Ammon's horn (tissue), 1 donor: ENCODE results near the gene NOL4L.

Source experiments
- DNase-seq: peaks from one replicate; pipeline ENCODE4 v3.0.0-alpha.2; 2016; ENCODE audit warnings: low spot score

The NOL4L gene

DNA sequence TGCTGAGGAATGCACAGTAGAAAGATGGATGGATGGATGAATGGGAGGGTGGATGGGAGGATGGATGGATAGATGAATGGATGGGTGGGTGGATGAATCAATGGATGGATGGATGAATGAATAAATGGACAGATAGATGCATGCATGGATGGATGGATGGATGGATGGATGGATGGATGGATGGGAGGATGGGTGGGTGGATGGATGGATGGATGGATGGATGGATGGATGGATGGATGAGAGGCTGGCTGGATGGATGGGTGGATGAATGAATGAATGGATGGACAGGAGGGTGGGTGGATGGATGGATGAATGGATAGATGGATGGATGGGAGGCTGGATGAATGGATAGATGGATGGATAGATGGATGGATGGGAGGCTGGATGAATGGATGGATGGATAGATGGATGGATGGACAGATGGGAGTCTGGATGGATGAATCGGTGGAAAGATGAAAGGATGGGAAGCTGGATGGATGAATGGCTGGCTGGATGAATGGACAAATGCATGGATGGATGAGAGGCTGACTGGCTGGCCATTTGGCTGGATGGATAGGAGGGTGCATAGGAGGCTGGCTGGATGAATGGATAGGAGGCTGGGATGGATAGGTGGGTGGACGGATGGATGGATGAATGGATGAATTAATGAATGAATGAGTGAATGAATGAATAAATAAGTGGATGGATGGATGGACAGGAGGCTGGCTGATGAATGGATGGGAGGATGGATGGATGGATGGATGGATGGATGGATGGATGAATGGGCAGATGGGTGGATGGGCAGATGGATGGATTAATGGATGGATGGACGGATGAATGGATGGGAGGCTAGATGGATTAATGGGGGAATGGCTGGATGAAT, 28.3 kb upstream of the NOL4L start:
- DNase-seq: no peak

DNA sequence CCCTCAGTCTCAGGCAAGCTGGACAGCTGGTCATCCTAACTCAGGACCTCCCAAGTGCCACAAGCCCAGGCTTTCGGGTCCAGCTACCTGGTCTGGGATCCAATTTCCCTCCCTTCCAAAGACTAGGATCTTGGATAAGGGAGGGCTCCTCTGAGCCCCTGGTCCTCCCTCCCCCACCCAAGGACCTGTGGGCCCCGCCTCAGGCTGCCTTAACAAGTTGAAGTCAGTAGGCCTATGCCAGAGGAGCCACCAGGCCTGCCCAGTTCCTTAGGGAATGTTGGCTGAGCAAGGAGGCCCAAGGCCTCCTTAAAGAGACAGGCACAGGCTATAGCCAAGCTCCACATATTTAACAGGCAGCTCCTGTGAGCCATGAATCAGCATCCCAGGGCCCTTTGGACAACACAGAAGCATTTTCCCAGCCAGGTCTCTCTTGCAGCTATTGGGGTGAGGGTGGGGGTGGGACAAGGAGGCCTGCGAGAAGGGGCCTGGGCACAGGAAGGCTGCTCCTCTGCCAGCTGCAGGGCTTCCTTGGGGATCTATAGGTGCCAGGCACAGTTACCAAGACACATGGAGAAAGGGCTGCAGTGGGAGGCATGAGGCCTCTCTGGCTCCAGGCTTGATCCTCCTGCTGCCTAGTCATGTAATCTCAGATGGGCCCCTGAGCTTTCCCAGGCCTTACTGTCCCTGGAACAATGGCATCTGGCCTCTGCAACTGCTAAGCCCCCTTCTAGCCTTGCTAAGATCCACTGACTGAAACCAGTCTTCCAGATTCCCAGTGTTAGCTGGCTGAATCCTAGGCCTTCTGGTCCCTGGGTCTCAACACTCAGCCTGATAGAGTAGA, 27.4 kb upstream of the NOL4L start:
- no peak for DNase-seq

DNA sequence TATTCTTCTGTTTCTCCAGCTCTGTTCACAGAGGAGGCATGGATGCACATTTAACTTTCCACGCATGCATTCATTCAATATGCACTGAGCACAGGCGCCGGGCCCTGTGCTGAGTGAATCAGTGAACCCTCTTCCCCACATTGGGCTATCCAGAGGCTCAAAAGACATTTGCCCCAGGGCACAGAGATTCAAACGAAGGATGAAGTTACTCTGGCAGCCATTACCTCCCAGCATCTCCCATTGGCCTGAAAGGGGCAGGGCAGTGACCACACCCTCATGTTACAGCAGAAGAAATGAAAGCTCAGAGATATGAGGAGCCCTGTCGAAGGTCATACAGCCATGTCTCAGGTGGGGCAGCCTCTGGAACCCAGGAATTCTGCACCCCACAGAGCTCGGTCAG, 26.7 kb upstream of the NOL4L start:
- no peak for DNase-seq

DNA sequence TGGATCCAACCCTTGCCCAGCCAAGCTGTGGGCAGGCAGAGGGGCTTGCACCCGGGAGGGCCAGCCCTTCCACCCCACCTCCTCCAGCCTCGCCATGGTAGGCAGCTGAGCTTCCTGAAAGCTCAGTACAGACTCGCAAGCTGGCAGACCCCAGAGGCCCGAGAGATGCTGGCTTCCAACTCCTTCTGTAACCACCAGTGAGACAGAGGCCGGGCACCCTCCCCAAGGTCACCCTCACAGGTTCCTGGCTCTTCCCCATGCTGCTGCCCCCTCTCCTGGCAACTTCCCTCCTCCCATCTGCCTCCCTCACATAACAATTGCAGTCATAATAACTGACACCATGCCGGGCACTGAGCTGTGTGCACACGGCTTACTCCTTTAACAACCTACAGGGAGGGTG, 26.2 kb upstream of the NOL4L start:
- no peak for DNase-seq

DNA sequence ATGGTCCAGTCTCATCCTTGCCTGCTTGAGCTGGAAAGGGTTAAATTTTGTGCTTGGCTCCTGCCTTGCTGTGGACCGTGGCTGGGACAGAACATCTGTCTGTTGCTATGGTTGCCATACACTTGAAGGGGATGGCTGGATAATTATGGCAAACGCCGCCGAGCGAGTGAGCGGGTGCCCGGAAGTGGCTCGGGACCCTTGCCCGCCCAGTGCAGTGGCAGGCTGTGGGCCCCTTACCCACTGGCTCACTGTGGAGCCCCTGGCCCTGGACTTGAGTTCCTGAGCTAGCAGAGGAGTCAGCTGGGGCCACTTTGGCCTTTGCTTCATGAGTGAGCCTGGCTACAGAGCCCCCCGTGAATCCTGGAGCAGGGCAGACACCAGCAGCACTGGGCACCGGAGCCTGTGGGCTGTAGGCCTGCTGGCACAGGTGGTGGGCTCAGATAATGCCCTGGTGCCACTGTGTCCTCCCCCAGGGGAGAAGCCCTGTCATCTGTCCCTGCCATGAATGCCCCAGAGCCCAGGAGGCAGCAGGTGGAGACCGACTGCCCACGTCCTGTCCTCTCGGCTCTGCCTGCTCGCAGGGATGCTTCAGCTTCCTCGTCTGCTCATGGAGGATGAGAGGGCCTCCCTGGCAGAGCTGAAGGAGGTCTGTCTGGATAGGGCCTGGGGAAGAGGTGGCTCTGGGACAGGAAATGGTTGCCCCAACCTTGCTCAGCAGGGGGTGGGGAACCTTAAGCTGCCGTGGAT, 25.5 kb upstream of the NOL4L start:
- DNase-seq: no peak

DNA sequence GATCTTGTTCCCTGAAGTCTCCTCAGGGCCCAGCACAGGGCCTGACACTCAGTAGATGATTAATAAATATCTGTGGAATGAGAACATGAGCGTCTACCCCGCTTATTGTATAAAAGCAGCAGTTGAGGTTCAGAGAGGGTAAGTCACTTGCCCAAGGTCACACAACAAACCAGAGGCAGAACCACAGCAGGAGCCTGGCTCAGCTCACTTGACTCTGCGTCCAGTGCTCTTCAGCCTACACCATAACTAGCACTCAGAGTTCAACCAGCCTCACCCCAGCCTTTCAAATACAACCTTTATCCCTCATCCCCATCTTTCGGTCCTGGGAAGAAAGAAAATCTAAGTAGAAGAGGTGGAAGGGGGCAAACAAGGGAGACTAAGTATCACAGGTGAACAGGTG, 24.9 kb upstream of the NOL4L start:
- DNase-seq: no peak

DNA sequence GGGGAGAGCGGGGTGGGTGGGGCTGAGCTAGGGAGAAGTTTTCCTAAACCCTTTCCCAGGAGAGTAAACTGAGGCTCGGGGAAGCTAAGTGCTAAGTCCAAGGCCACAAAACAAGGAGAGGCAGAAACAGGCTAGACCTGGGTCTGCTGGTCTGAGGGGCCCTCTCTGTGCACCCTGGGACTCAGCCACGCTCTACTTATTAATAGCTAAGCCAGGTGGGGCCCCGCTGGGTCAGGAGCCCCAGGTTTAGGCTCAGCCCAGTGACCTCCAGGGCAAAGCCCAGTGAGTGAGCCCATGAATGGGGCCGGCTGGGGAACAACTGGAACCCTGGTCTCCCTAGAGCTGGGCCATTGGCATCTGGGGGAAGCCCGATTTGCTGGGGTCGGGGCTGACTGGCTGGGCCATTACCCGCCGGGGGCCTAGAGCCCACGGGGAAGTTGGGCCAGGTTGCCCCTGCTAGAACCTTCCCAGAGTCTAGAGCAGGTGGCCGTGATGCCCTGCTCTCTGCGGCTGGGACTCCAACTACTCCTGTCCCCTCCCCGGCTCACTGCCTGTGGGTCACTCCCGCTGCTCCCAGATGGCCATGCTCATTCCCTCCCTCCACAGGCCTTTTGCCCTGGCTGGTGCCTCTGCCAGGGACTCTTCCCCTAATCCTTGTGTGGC, 24.1 kb upstream of the NOL4L start:
- no peak for DNase-seq

DNA sequence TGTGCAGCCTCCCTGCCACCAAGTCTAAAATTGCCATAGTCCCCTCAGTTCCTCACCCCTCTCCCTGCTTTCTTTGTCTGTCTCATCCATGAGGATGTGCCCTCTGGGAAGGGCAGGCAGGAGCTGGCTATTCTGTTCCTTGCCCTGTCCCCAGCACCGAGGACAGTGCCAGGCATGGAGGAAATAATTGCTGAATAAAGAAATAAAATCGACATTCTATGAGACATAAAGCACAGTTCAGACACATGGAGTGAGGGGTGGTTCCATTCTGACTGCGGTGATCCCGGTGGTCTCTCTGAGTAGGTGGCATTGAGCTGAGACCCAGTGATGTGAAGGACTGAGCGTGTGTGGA, 23.5 kb upstream of the NOL4L start:
- no peak for DNase-seq

DNA sequence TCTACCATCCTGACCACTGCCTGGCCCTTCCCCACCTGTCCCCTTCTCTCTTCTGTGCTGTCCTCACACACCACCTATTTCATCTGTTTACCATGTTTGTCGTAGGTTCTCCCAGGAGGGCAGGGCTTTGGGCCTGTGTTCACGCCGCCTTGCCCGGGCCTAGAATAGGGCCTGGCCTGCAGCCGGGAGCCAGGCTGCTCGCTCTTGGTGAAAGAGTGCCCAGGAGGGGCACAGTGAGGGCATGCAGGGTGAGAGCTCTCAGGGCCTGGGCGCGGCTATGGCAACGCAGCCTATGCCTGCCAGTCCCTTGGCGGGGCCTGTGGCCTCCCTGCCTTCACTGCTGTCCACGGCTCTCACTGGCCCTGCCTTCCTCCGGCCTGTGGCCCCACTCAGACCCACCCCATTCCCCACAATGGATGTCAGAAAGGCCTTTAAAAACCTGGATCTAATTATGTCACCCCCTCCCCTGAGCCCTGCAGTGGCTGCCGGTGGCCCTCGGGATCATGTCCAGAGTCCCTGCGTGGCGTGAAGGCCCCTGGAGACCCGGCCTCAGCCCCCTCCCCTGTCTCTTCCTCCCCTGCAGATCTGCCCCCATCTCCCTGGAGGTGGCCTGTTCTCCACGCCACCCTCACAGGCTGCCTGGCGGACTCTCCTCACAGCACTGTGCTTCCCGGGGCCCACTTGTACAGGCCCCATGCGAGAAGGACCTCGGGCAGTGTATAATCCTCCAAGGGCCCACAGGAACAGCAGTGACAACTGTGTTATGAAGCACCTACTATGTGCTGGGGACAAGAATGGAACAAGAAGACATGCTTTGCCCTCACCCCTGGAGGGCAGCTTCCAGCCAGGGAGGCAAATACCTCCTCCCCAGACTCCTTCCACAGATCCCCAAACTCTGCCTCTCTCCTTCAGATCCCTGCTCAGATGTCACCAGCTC, 22.9 kb upstream of the NOL4L start:
- DNase-seq: no peak

DNA sequence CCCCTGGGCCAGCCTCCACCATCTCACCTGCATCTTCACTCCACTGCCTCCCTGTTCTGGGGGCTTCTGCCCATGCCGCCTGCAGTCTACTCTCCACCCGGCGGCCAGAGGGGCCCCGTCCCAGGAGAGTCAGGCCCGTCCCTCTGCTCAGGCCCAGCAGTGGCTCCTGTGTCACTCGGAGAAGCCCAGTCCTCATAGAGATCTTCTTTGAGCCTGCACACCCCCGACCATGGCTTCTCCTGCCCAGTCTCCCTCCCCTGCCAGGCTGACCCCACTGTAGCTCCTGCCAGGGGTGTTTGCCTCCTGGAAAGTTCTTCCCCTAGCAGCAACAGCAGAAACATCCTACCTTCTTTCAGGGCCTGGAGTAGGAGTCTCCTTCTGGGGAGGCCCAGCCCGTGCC, 22.2 kb upstream of the NOL4L start:
- no peak for DNase-seq

DNA sequence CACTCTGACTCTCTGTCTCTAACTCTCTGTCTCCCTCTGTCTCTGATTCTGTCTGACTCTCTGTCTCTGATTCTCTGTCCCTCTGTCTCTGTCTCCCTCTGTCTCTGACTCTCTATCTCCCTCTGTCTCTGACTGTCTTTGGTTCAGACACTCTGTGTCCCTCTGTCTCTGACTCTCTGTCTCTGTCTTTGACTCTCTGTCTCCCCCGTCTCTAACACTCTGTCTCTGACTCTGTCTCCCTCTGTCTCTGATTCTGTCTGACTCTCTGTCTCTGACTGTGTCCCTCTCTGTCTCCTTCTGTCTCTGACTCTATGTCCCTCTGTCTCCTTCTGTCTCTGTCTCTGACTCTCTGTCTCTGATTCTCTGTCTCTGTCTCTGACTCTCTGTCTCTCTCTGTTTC, 21.7 kb upstream of the NOL4L start:
- DNase-seq: no peak

DNA sequence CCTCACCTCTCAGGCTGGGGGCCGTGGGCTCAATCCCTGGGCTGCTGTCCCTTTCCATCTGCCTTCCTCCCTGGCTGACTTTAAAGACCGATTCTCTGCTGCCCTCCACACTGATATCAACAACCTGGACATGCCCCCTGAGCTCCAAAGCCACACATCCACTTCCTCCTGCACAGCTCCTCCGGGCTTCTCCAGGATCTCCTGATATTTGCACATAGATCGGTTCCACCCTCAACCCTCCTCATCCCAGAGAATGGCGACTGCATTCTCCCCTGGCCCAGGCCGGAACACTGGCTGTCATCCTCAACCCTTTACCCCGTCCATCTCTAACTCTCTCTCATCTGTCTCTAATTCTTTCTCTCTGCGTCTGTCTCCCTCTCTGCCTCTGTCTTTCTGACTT, 21.0 kb upstream of the NOL4L start:
- no peak for DNase-seq

DNA sequence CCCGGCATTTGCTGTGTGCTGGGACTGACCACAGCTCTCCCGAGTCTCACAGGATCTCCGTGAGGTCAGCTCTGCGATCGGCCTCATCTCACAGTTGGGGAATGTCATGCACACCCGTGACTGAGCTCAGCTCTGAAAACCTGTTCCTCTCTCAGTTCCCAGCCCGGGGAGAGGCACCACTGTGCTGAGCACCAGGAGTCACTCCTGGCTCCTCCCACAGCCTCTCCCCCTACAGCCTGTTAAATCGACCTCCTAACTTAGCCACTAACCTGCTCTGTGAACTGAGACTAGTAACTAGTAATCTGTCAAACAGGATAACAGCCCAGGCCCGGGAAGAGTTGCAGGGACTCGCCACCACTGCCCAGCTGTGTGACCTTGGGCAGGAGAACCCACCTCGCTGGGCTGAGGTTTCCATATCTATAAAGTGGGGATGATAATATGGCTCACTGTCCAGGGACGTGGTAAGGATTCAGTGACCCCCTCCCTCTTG, 20.1 kb upstream of the NOL4L start:
- DNase-seq: peak; percentile 58

DNA sequence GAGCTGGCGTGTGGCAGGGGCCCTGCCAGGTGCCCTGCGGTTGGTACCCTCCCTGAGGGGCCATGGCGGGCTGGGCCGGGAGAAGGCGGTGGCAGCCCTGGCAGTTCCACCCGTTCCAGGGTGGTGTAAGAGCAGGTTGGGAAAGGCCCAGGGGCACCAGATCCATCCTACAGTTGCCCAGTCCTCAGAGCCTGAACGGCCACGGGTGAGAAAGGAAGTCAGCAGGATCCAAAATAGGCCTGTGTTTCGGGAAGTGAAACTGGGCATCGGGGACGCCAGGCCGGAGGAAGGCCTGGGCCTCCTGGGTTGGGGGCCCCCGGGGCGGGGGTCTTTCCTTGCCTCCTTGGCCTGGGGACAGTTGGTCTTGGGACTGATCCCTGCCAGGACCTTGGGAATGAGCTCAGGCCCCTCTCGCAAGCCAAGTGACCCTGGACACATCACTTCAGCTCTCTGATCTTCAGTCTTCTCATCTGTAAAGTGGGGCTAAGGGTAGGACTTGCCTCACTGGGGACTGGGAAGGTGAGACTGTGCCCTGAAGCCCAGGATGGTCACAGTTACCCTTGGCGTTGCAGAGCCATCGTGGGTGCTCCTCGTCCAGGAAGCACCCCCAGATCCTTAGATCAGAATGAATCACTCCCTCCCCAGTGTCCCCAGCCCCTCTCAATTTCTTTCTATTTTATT, 18.1 kb upstream of the NOL4L start:
- peak; percentile 63 for DNase-seq

DNA sequence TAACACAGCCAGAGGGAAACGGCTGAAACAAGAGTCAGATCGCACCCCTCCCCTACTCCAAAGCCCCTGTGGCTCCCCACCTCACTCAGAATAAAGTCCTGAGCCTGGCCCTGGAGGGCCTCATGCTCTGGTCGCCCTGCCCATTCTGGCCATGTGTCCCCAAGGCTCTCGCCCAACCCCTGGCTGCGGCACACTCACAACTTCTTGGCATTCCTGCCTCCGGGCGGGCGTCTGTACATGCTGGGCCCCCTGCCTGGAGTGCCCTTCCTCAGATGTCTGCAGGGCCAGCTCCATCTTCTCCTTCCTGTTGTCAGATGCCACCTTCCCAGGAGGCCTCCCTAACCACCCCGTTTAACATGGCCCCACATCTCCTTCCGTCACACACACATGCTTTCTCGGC, 17.1 kb upstream of the NOL4L start:
- DNase-seq: no peak

DNA sequence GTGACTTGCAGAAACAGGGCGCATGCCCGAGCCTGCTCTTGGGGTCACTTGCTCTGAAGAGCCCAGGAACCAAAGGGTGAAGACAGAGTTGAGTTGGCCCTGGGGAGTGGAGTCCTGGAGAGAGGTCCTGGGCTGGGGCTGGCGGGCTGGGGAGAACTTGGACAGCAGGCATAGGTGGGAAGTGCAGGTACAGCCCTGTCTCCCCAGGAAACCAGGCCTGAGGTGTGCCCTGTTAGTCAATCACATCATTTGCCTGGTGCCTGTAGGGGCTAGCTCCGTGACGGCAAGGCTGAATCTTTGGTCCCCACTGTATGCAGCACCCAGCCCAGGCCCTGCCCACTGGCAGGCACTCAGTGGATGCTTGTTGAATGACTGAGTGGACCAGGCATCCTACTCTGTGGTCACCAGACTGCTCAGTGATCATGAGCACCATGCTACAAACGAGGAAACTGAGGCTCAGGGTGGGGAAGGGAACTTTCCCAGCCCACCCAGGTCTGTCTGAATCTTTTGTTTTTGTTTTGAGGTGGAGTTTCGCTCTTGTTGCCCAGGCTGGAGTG, 15.6 kb upstream of the NOL4L start:
- DNase-seq: no peak

DNA sequence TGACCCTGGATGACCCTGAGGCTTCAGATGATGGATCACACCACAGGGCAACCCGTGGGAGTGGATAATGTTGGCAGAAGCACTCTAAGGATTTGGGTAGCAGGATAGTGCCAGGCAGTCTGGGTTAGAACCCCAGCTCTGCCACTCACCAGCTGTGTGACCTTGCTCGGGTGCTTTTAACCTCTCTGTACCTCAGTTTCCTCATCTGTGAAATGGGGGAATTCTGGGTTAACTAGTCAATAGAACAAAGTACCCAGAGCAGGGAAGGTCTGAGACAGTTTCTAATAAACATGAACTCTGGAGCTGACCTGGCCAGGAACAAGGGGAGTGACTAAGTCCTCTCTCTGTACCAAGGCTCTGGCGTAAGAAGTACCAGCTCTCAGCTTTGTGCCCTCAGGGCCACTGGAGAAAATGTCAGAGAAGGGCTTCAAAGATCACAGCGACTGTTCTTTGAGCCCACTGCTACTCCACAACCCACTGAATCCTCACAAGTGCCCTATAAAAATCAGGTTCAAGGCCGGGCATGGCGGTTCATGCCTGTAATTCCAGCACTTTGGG, 14.7 kb upstream of the NOL4L start:
- DNase-seq: no peak

DNA sequence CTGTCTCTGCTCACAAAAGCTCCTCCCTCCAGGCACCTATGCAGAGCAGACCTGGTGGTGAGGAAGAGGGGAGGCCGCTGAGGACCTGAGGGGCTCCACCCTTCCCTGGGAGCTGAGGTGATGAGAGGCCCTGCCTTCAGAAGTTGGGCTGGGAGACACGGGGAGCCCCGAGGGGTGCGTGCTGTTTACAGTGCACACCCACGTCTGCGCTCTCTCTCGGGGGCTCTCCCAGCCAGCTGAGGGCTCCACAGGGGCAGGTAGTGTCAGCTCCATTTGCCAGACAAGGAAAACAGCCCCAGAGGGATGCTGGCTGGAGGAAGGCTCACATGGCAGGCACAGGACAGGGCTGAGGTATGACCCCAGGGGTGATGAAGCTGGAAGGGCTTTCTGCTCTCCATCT, 13.5 kb upstream of the NOL4L start:
- no peak for DNase-seq

DNA sequence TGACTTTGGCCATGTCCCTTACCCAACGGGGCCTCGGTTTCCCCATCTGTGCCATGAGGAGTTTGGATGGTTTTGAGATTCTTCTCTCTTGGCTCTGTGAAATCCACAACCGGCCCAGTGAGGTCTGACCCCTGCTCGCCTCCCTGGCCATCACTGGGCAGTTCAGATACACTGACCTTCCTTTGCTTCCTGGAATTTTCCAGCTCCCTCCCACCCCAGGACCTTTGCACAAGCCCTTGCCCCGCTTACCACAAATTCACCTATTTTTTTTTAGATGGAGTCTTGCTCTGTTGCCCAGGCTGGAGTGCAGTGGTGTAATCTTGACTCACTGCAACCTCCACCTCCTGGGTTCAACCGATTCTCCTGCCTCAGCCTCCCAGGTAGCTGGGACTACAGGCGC, 12.6 kb upstream of the NOL4L start:
- DNase-seq: no peak
